Measurements from ENCODE around the gene C4B. TPM values are rescaled to one million over a fixed set of nuclear protein-coding genes. Genes with fewer than 3 reads are reported as not detected.

C4B gene
- total and polyA plus RNA-seq, 2 donors (not counting 3 experiments of a cell fraction or from before 2014, with no cell fraction given), result 4.4 to 6.3 TPM

DNA sequence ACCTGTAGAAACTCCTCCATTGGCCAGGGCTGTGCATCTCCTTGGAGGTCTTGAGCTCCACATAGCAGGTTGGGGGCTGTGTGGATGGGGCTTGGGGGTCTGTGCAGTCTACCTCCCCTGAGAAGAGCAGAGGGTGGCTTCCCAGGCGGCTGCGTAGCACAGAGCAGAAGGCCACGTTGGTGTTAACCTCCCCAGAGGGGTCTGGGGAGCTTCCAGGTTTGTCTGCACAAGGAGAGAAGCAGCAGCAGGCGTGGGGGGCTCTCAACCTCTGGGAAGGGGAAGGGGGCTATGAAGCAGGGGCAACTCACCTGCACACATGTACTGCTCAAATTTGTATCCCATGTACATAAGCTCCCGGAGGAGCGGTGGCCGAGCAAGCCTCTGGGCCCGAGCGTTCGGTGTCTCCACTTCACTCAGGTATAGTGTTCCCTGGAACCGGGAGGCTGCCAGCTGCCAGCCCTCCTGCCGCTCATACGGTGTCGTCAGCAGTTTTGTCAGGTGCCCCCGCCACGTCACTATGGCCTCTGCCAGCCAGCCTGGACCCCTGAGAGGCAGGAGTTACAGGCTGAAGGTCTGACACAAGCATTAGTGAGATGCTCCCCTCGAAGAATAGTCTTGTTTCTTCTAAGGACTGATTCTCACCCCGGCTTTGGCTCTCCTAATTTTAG is 43.9 kb upstream of the C4B start:
- intact Hi-C loops (cut with micrococcal nuclease), result no loop called here
- H3K36me3 ChIP-seq (ENCODE audit: control insufficient read depth in 2 of 2, extremely low read depth in 1 of 2, insufficient read depth in 2 of 2, low read length in 2 of 2), result peaks cover 5 to 33% of the 10 kb centered on the region in 2 experiments
- H3K4me3 ChIP-seq (replicated peaks in 1 of 3; ENCODE audit: insufficient read depth in 1 of 3, low read depth in 1 of 3, low read length in 3 of 3), result peak overlapping the region in 2 of 3 experiments; percentile 63 to 73
- H2AFZ ChIP-seq (ENCODE audit: low read depth, low read length), result no peak overlapping the region
- TF ChIP-seq POLR2AphosphoS5 (IDR thresholded peaks at IDR 0.05; ENCODE audit: insufficient read depth, low read depth, low read length), result no peak
- ChIA-PET CTCF (no interaction called here), POLR2A (no interaction called here)
- no peaks in the 10 kb centered on the region for H3K9me3 ChIP-seq (replicated peaks; ENCODE audit: control insufficient read depth, insufficient read depth, low read length)
- peak overlapping the region; percentile 91 for H3K4me2 ChIP-seq (ENCODE audit: insufficient read depth, low read length)
- H3K9ac ChIP-seq (replicated peaks; ENCODE audit: extremely low read depth, insufficient read depth, low read length), result peak overlapping the region; percentile 82
- DNase-seq (ENCODE audit: low read depth, low spot score) (no peak), FAIRE-seq (no peak)
- H3K9me1 ChIP-seq (replicated peaks; ENCODE audit: control insufficient read depth, extremely low read depth, insufficient read depth, low read length), result no peaks in the 10 kb centered on the region
- dilution Hi-C loops (cut with MboI; ENCODE audit: extremely low pct_ligation_motif_present, low sequenced_read_pairs), result no loop called here
- no TSS peak for BruUV-seq (replicated peaks)
- H3K27ac ChIP-seq (ENCODE audit: insufficient read depth, low read depth, low read length), result peak overlapping the region; percentile 79
- H3K4me1 ChIP-seq (ENCODE audit: control insufficient read depth, extremely low read depth, insufficient read depth, low read length), result peaks cover 17% of the 10 kb centered on the region
- no peaks in the 10 kb centered on the region for H3K27me3 ChIP-seq (ENCODE audit: control insufficient read depth in 2 of 2, insufficient read depth in 2 of 2, low read length in 2 of 2)
- H4K20me1 ChIP-seq (replicated peaks; ENCODE audit: control insufficient read depth, extremely low read depth, insufficient read depth, low read length), result no peaks in the 10 kb centered on the region
- H3K79me2 ChIP-seq (ENCODE audit: control insufficient read depth, insufficient read depth, low read length), result peaks cover 29% of the 10 kb centered on the region

DNA sequence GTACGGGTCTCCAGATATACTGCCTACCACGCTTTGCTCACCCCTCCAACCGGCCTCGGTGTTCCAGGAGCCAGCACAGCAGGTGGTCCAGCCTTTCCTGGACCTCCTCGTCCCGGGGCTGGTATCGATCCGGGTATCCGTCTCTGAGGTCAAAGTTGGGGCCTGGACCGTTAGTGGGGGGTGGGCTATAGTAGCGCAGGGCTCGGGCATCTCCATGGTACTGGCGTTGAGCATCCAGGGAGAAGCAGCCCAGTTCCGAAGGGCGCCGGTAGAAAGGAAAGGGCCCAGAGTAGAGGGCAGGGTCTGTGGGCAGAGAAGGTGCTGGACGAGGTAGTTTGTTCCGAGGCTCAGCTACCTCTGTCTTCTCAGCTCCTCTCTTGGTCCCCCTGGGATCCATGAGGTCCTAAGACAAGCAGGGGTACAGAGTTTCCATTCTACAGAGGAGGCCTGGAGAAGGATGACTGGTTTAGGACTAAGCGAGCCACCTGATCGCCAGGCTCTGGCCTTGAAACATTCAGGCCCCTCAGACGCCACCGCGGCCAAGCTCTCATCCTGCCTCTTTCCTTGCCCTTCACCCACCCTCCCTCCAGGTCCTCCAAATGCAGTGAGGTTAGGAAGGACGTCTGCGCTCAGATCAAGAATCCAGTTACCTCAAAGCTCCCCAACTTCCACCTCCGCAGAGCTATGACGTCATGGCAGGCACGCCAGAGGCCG is 43.2 kb upstream of the C4B start:
- Histone ChIP-seq H3K9me1 (replicated peaks; ENCODE audit: control insufficient read depth, extremely low read depth, insufficient read depth, low read length) (no peaks in the 10 kb centered on the region), H3K4me3 (replicated peaks in 1 of 3; ENCODE audit: insufficient read depth in 1 of 3, low read depth in 1 of 3, low read length in 3 of 3) (peak overlapping the region; percentile 51 to 73 (median 63)), H3K9ac (replicated peaks; ENCODE audit: extremely low read depth, insufficient read depth, low read length) (peak overlapping the region; percentile 82), H2AFZ (ENCODE audit: low read depth, low read length) (peak overlapping the region; percentile 61), H3K4me1 (ENCODE audit: control insufficient read depth, extremely low read depth, insufficient read depth, low read length) (peaks cover 17% of the 10 kb centered on the region), H3K27ac (ENCODE audit: insufficient read depth, low read depth, low read length) (peak overlapping the region; percentile 79), H3K79me2 (ENCODE audit: control insufficient read depth, insufficient read depth, low read length) (peaks cover 29% of the 10 kb centered on the region), H3K36me3 (ENCODE audit: control insufficient read depth in 2 of 2, extremely low read depth in 1 of 2, insufficient read depth in 2 of 2, low read length in 2 of 2) (peaks cover 5 to 30% of the 10 kb centered on the region in 2 experiments), H4K20me1 (replicated peaks; ENCODE audit: control insufficient read depth, extremely low read depth, insufficient read depth, low read length) (no peaks in the 10 kb centered on the region), H3K9me3 (replicated peaks; ENCODE audit: control insufficient read depth, insufficient read depth, low read length) (no peaks in the 10 kb centered on the region), H3K4me2 (ENCODE audit: insufficient read depth, low read length) (peak overlapping the region; percentile 91), H3K27me3 (ENCODE audit: control insufficient read depth in 2 of 2, insufficient read depth in 2 of 2, low read length in 2 of 2) (no peaks in the 10 kb centered on the region)
- BruUV-seq (replicated peaks), result TSS peak; percentile 67
- FAIRE-seq, result no peak
- intact Hi-C loops (cut with micrococcal nuclease), result no loop called here
- CTCF ChIA-PET, result interaction anchor here (1.6 kb wide), 2 partner anchors 19 to 897 kb away, joined by 3 to 8 read pairs; no protein-coding TSS in a partner anchor
- dilution Hi-C loops (cut with MboI; ENCODE audit: extremely low pct_ligation_motif_present, low sequenced_read_pairs), result no loop called here
- TF ChIP-seq POLR2AphosphoS5 (IDR thresholded peaks at IDR 0.05; ENCODE audit: insufficient read depth, low read depth, low read length) (peak; percentile 32), POLR2A (IDR thresholded peaks at IDR 0.05; ENCODE audit: low read depth, low read length) (peak; percentile 40), EZH2 (IDR thresholded peaks at IDR 0.05; ENCODE audit: borderline replicate concordance, low read depth, low read length, severe bottlenecking) (no peak), MYC (IDR thresholded peaks at IDR 0.05; ENCODE audit: low read depth, low read length) (no peak), JUN (IDR thresholded peaks at IDR 0.05; ENCODE audit: borderline replicate concordance, insufficient read depth, insufficient read length, low read depth) (peak; percentile 80), FOS (IDR thresholded peaks at IDR 0.05; ENCODE audit: borderline replicate concordance, insufficient read depth, low read length) (no peak), GATA2 (IDR thresholded peaks at IDR 0.05; ENCODE audit: insufficient read depth, insufficient read length, low read depth, low read length) (no peak)
- TF ChIP-seq, protein P1, sequence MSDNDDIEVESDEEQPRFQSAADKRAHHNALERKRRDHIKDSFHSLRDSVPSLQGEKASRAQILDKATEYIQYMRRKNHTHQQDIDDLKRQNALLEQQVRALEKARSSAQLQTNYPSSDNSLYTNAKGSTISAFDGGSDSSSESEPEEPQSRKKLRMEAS (IDR thresholded peaks at IDR 0.05; ENCODE audit: insufficient read depth, insufficient read length), result no peak
- TF ChIP-seq, protein P2, sequence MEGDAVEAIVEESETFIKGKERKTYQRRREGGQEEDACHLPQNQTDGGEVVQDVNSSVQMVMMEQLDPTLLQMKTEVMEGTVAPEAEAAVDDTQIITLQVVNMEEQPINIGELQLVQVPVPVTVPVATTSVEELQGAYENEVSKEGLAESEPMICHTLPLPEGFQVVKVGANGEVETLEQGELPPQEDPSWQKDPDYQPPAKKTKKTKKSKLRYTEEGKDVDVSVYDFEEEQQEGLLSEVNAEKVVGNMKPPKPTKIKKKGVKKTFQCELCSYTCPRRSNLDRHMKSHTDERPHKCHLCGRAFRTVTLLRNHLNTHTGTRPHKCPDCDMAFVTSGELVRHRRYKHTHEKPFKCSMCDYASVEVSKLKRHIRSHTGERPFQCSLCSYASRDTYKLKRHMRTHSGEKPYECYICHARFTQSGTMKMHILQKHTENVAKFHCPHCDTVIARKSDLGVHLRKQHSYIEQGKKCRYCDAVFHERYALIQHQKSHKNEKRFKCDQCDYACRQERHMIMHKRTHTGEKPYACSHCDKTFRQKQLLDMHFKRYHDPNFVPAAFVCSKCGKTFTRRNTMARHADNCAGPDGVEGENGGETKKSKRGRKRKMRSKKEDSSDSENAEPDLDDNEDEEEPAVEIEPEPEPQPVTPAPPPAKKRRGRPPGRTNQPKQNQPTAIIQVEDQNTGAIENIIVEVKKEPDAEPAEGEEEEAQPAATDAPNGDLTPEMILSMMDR (IDR thresholded peaks at IDR 0.05; ENCODE audit: extremely low read depth in 1 of 2, insufficient read depth in 1 of 2, low read depth in 1 of 2, low read length in 2 of 2), result no peak
- no peak for DNase-seq (ENCODE audit: low read depth, low spot score)
- POLR2A ChIA-PET, result interaction anchor here (0.5 kb wide), 1 partner anchor 371 kb away, joined by 4 read pairs; no protein-coding TSS in a partner anchor
